Activated CD4-positive, CD25-positive, alpha-beta regulatory T cell treated with anti-CD3 and anti-CD28 coated beads, Interleukin-2, amount 50 U/mL, for 16 hours (primary cell): ENCODE measurements around the gene TM9SF3.

Experiments used
- DNase-seq: peaks from one replicate; pipeline ENCODE4 v3.0.0-alpha.2; 2020; ENCODE audit warnings: low read depth, low spot score

The TM9SF3 gene

GRCh38 chr10:96511044-96511945 is 75.5 kb downstream of the TM9SF3 start:
- DNase-seq = no peak

DNA sequence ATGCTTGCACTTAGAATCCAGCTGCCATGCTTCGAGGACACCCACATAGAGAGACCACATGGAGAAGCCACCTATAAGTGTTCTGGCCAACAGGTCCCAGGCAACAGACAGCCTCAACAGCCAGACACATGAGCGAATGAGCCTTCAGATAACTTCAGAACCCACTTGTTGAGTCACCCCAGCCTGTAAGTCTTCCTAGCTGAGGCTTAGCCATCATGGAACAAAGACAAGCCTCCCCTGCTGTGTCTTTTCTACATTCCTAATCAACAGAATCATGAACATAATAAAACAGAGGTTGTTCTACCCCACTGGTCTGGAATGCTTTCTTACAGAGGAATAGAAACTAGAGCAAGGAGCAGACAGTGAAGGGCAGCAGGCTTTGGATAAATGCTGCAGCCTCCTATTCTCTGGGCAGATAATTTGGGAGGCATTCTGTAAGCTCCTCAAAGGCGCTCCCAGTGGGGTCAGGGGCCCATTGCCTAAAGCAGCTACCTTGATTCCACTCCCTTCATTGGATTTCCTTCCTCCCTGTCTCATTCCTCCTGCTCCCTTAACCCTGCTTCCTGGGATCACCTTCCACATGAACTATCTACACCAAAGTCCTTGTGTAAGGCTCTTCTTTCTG is 77.7 kb downstream of the TM9SF3 start:
- no peak for DNase-seq

GRCh38 chr10:96507044-96507443 is 79.8 kb downstream of the TM9SF3 start:
- no peak for DNase-seq

GRCh38 chr10:96505150-96506136 is 81.4 kb downstream of the TM9SF3 start:
- DNase-seq = no peak

- DNase-seq = no peak
Measured at GRCh38 chr10:96502561-96503282, 84.1 kb downstream of the TM9SF3 start.

- no peak for DNase-seq
Measured at GRCh38 chr10:96501985-96502384, 84.8 kb downstream of the TM9SF3 start.

DNA sequence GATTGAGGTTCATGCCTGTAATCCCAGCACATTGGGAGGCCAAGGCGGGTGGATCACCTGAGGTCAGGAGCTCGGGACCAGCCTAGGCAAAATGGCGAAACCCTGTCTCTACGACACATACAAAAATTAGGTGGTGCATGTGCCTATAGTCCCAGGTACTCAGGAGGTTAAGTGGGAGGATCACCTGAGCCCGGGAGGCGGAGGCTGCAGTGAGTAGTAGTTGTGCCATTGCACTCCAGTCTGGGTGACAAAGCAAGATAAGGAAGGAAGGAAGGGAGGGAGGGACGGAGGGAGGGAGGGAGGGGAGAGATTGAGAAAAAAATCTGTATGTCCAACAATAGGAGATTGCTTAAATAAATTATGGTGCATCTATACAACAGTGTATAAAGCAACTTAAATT is 86.3 kb downstream of the TM9SF3 start:
- no peak for DNase-seq

- DNase-seq = no peak
Measured at GRCh38 chr10:96500050-96500449, 86.8 kb downstream of the TM9SF3 start.

- no peak for DNase-seq
Measured at GRCh38 chr10:96497391-96497790, 89.4 kb downstream of the TM9SF3 start.

DNA sequence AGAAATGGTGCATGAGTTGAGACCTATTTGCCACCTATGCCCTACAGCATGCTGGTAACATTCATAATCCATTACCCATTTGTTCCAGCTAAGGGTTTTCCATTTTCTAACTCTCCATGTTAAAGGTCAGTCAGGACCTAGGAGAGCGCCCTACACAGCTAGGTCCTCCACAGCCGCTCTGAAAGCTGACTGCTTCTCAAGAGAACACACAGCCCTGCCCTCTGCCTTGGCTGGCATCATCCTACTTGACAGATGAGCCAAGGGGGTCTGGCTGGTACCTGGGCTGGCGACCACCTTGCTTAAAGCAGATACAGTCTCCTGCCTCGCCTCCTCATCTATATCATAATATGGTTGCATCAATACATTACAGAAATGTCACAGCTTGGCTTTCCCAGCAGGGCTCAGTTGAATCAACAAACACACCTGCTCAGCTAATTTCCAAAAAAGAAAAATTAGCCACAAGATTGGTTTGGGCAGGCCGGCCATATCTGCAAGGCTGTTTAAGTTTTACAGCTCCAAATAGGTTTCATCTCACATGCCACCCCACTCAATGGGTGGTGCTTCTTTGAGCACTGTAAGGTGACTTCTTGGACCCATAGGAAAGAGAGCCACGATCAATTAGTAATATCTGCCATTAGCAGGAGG is 90.4 kb downstream of the TM9SF3 start:
- DNase-seq = no peak

GRCh38 chr10:96495544-96495943 is 91.3 kb downstream of the TM9SF3 start:
- DNase-seq = no peak

- DNase-seq = no peak
Measured at GRCh38 chr10:96494694-96495093, 92.1 kb downstream of the TM9SF3 start.

DNA sequence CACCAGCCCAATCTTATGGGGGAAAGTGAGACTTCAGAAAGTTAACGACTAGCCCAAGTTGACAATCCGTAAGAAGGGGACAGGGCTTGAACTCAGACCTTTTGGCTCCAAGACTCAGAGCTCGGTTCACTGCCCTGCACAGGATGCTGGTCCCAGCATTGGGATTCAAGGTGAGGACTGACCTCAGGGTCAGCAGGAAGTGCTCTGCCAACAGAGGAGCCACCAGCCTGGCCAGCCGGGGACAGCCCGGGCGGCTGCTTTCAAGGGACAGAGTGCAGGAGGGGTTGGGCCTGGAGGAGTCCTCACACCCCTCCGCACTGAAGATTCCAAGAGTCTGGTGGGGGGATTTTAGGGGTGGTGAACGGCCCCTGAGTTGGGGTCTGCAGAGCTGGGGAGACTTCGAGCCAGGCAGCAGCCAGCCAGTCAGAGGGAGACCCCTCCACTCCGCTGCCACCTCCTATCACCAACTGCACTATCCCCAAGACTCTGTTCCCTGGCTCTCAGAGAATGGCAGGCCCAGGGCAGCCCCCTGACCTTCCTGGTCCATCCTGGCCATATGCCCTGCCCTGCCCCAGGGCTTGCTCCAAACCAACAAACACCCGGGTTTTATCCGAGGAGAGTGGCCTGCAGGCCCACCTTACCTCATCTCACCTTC is 92.8 kb downstream of the TM9SF3 start:
- no peak for DNase-seq

DNA sequence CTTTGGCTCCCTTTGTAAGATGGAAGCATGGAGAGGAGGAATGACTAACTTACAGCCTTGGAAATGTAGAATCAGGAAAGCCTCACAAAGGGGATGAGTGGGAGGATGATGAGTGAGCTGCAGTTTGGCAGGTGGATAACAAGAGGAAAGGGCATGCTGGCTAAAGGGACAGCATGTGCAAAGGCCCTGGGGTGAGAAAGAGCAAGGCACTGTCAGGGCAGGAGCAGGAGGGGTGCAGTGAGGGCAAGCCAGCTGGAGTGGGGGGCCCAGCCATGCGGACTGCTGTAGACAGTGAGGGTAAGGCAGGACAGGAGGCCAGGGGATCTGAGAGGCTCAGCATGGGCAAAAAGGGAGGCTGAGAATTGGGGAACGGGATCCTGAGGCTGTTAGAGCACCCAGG is 93.6 kb downstream of the TM9SF3 start:
- DNase-seq = no peak

GRCh38 chr10:96491303-96491702 is 95.5 kb downstream of the TM9SF3 start:
- no peak for DNase-seq

- no peak for DNase-seq
Measured at GRCh38 chr10:96488161-96488935, 98.5 kb downstream of the TM9SF3 start.

GRCh38 chr10:96482815-96483588 is 103.8 kb downstream of the TM9SF3 start:
- no peak for DNase-seq

DNA sequence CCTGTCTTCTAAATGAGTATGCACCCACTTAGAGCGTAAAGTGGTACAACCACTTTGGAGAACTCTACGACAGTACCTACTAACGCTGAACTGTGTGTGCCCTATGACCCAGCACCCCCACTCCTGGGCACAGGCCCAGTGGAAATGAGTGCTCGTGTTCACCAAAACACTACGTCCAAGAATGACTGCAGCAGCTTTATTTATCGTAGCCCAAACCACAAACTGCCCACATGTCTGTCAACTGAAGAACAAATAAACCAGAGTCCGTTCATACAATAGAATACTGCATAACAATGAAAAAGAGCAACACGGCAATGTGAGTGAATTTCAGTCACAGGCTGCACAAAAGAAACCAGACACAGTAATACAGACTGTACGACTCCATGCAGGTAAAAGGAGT is 108.5 kb downstream of the TM9SF3 start:
- no peak for DNase-seq

- DNase-seq = no peak
Measured at GRCh38 chr10:96473866-96474265, 112.9 kb downstream of the TM9SF3 start.
